Measurements from ENCODE around the gene XYLT1.

XYLT1 gene

GRCh38 chr16:17471719-17472461 lies 1.1 kb upstream of the XYLT1 start:
- no peaks in the 10 kb centered on the region for H3K36me3 ChIP-seq (ENCODE audit: insufficient read depth, low read length)
- peaks cover 20% of the 10 kb centered on the region for H3K4me1 ChIP-seq (ENCODE audit: insufficient read depth, low read length)
- no peaks in the 10 kb centered on the region for H3K9me3 ChIP-seq (ENCODE audit: control insufficient read depth, insufficient read depth, low read length)
- H3K9ac ChIP-seq (ENCODE audit: low read depth, low read length): peak overlapping the region; percentile 72; the same call in 1 of the 2 replicates

- Histone ChIP-seq H3K4me1 (ENCODE audit: insufficient read depth, low read length) (peaks cover 35% of the 10 kb centered on the region), H3K9ac (ENCODE audit: low read depth, low read length) (peak overlapping the region; percentile 72)
Observed at GRCh38 chr16:17470182-17470907, 415 bp downstream of the XYLT1 start.

GRCh38 chr16:17469741-17470181 lies 999 bp downstream of the XYLT1 start:
- H3K9ac ChIP-seq (ENCODE audit: low read depth, low read length): peak overlapping the region; percentile 72
- peaks cover 36% of the 10 kb centered on the region for H3K4me1 ChIP-seq (ENCODE audit: insufficient read depth, low read length)
- H3K9me3 ChIP-seq (ENCODE audit: control insufficient read depth, insufficient read depth, low read length): no peaks in the 10 kb centered on the region
- no peaks in the 10 kb centered on the region for H3K36me3 ChIP-seq (ENCODE audit: insufficient read depth, low read length)

More at GRCh38 chr16:17470182-17470907, 415 bp downstream of the XYLT1 start:
- no peaks in the 10 kb centered on the region for H3K36me3 ChIP-seq (ENCODE audit: insufficient read depth, low read length)
- H3K9me3 ChIP-seq (ENCODE audit: control insufficient read depth, insufficient read depth, low read length): no peaks in the 10 kb centered on the region

GRCh38 chr16:17469011-17469740 lies 1.6 kb downstream of the XYLT1 start:
- H3K9me3 ChIP-seq (ENCODE audit: control insufficient read depth, insufficient read depth, low read length): no peaks in the 10 kb centered on the region
- H3K36me3 ChIP-seq (ENCODE audit: insufficient read depth, low read length): no peaks in the 10 kb centered on the region
- H3K9ac ChIP-seq (ENCODE audit: low read depth, low read length): peak overlapping the region; percentile 72; the same call in 1 of the 2 replicates
- H3K4me1 ChIP-seq (ENCODE audit: insufficient read depth, low read length): peaks cover 36% of the 10 kb centered on the region

GRCh38 chr16:17468611-17469010 lies 2.1 kb downstream of the XYLT1 start:
- Histone ChIP-seq H3K9me3 (ENCODE audit: control insufficient read depth, insufficient read depth, low read length) (no peaks in the 10 kb centered on the region), H3K4me1 (ENCODE audit: insufficient read depth, low read length) (peaks cover 36% of the 10 kb centered on the region), H3K36me3 (ENCODE audit: insufficient read depth, low read length) (no peaks in the 10 kb centered on the region), H3K9ac (ENCODE audit: low read depth, low read length) (peak overlapping the region; percentile 26; the same call in 1 of the 2 replicates)

GRCh38 chr16:17467923-17468540 lies 2.7 kb downstream of the XYLT1 start:
- Histone ChIP-seq H3K9ac (ENCODE audit: low read depth, low read length) (no peak overlapping the region), H3K9me3 (ENCODE audit: control insufficient read depth, insufficient read depth, low read length) (no peaks in the 10 kb centered on the region), H3K36me3 (ENCODE audit: insufficient read depth, low read length) (no peaks in the 10 kb centered on the region), H3K4me1 (ENCODE audit: insufficient read depth, low read length) (peaks cover 36% of the 10 kb centered on the region)

- Histone ChIP-seq H3K9ac (ENCODE audit: low read depth, low read length) (peak overlapping the region; percentile 11; the same call in 1 of the 2 replicates), H3K36me3 (ENCODE audit: insufficient read depth, low read length) (no peaks in the 10 kb centered on the region; the same call in 1 of the 2 replicates), H3K9me3 (ENCODE audit: control insufficient read depth, insufficient read depth, low read length) (no peaks in the 10 kb centered on the region), H3K4me1 (ENCODE audit: insufficient read depth, low read length) (peaks cover 41% of the 10 kb centered on the region)
Observed at GRCh38 chr16:17466876-17467275, 3.9 kb downstream of the XYLT1 start.

GRCh38 chr16:17465460-17465859 lies 5.3 kb downstream of the XYLT1 start:
- no peak overlapping the region for H3K9ac ChIP-seq (ENCODE audit: low read depth, low read length)
- H3K4me1 ChIP-seq (ENCODE audit: insufficient read depth, low read length): peaks cover 41% of the 10 kb centered on the region

GRCh38 chr16:17463335-17463734 lies 7.4 kb downstream of the XYLT1 start:
- H3K9ac ChIP-seq (ENCODE audit: low read depth, low read length): no peak overlapping the region
- H3K4me1 ChIP-seq (ENCODE audit: insufficient read depth, low read length): peaks cover 33% of the 10 kb centered on the region
- H3K36me3 ChIP-seq (ENCODE audit: insufficient read depth, low read length): no peaks in the 10 kb centered on the region; the same call in 1 of the 2 replicates
- H3K9me3 ChIP-seq (ENCODE audit: control insufficient read depth, insufficient read depth, low read length): no peaks in the 10 kb centered on the region

More at GRCh38 chr16:17465460-17465859, 5.3 kb downstream of the XYLT1 start:
- H3K36me3 ChIP-seq (ENCODE audit: insufficient read depth, low read length): no peaks in the 10 kb centered on the region; the same call in 1 of the 2 replicates
- H3K9me3 ChIP-seq (ENCODE audit: control insufficient read depth, insufficient read depth, low read length): no peaks in the 10 kb centered on the region

- Histone ChIP-seq H3K36me3 (ENCODE audit: insufficient read depth, low read length) (no peaks in the 10 kb centered on the region; the same call in 1 of the 2 replicates), H3K4me1 (ENCODE audit: insufficient read depth, low read length) (peaks cover 24% of the 10 kb centered on the region), H3K9ac (ENCODE audit: low read depth, low read length) (no peak overlapping the region), H3K9me3 (ENCODE audit: control insufficient read depth, insufficient read depth, low read length) (no peaks in the 10 kb centered on the region)
Observed at GRCh38 chr16:17461951-17462729, 8.6 kb downstream of the XYLT1 start.

GRCh38 chr16:17460890-17461289 lies 9.9 kb downstream of the XYLT1 start:
- Histone ChIP-seq H3K36me3 (ENCODE audit: insufficient read depth, low read length) (no peaks in the 10 kb centered on the region; the same call in 1 of the 2 replicates), H3K4me1 (ENCODE audit: insufficient read depth, low read length) (peaks cover 12% of the 10 kb centered on the region), H3K9ac (ENCODE audit: low read depth, low read length) (no peak overlapping the region), H3K9me3 (ENCODE audit: control insufficient read depth, insufficient read depth, low read length) (no peaks in the 10 kb centered on the region)

- no peak overlapping the region for H3K9ac ChIP-seq (ENCODE audit: low read depth, low read length)
- H3K36me3 ChIP-seq (ENCODE audit: insufficient read depth, low read length): no peaks in the 10 kb centered on the region; the same call in 1 of the 2 replicates
- H3K4me1 ChIP-seq (ENCODE audit: insufficient read depth, low read length): 0 out of 2 replicates have a peak, but pooled peaks cover 5% of the 10 kb centered on the region
- H3K9me3 ChIP-seq (ENCODE audit: control insufficient read depth, insufficient read depth, low read length): no peaks in the 10 kb centered on the region
Observed at GRCh38 chr16:17459903-17460521, 10.7 kb downstream of the XYLT1 start.

GRCh38 chr16:17457997-17458396 lies 12.8 kb downstream of the XYLT1 start:
- Histone ChIP-seq H3K9ac (ENCODE audit: low read depth, low read length) (no peak overlapping the region), H3K4me1 (ENCODE audit: insufficient read depth, low read length) (peaks cover 11% of the 10 kb centered on the region; the same call in 1 of the 2 replicates)

More at GRCh38 chr16:17457997-17458396, 12.8 kb downstream of the XYLT1 start:
- Histone ChIP-seq H3K36me3 (ENCODE audit: insufficient read depth, low read length) (no peaks in the 10 kb centered on the region; the same call in 1 of the 2 replicates), H3K9me3 (ENCODE audit: control insufficient read depth, insufficient read depth, low read length) (no peaks in the 10 kb centered on the region)
